GM19463 (cell line): ENCODE measurements around the gene BTBD2.

Source experiments
- ATAC-seq: cut with Tn5 transposase; IDR thresholded peaks from one replicate; pipeline ENCODE4 v1.9.1; 2021; ENCODE audit warnings: mild to moderate bottlenecking, moderate library complexity; ENCODE audit not compliant: unreplicated experiment

The BTBD2 gene

DNA sequence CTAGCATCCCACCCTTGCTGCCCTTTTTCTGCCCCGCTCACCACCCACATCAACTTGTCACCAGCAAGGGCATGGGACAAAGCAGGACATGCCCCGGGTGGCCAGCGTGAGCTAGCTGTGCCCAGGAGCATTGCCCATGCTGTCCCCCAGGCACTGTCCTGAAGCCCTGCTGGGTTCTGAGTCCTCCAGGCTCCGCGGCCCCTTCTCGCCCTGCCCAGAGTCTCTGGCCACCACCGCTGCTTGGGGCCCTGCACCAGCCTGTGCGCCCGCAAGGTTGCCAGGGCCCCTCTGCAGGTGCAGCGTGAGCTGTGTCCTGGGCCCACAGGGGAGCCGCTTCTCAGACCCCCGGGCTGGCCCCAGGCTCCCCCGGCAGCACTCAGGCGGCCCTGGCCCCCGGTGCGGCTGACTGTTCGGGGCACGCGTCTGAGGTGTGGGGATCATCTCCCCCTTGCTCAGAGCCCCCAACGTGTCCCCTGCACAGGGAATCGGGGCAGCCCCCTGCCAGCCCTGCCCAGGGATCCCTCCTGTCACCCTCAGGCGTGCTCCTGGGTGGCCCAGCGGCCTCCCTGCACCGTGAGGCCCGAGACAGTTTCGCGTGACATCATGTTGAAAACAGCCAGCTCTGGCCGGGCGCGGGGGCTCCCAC lies 70.5 kb downstream of the BTBD2 start:
- no peak for ATAC-seq

DNA sequence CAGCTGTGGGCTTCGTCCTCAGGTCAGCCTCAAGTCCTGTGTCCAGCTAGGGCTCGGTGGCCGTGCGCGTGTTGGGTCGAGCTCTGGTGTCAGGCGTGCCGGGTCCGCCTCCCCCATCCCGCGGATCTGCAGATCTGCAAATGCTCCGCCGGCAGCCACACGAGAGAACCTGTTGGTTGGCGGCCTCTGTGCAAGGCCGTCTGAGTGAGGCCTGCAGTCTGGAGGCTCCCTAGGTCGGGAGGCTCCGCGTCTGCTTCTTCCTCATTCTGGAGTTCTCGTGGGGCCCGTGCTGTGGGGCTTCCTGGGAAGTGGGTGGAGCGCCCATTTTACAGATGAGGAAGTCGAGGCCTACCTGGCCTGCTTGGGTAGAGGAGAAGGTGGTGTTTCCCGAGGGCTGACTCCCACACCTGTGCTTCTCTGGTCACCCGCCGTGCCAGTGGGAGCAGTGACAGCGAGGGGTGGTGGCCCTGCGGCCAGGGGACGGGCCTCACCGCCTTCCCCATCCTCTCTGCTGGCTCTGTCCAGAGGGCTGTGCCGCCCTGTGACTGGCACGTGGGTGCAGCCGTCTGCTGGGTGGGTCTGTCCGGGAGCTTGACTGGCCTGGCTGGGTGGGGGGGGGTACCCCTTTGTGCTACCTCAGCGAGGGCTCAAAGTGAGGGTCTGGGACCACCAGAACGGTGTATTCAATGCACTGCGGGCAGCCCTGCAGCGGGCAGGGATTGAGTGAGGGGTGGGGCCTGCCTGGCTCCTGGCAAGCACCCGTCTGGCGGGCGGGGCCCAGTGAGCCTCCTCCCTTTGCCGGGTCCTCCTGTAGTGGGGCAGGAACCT lies 71.2 kb downstream of the BTBD2 start:
- ATAC-seq = no peak

DNA sequence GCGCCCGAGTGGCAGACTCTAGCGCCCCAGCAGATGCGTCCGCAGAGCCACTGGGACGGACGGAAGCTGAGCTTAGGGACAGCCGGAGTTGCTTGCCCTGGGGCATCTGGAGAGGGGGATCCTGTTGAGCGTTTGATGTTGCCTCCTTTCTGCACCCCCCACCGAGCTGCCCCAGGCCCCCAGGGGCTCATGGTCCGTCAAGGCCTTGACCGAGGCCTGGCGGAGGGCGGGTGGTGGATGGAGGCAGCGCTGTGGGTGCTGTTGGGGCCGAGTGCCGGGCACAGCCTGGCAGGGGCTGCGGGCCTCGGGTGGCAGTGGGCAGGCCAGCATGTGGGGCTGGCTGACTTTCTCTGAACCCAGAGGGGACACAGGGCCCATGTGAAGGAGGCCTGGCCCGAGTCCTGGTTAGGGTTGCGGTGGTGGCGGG lies 71.8 kb downstream of the BTBD2 start:
- ATAC-seq = no peak

DNA sequence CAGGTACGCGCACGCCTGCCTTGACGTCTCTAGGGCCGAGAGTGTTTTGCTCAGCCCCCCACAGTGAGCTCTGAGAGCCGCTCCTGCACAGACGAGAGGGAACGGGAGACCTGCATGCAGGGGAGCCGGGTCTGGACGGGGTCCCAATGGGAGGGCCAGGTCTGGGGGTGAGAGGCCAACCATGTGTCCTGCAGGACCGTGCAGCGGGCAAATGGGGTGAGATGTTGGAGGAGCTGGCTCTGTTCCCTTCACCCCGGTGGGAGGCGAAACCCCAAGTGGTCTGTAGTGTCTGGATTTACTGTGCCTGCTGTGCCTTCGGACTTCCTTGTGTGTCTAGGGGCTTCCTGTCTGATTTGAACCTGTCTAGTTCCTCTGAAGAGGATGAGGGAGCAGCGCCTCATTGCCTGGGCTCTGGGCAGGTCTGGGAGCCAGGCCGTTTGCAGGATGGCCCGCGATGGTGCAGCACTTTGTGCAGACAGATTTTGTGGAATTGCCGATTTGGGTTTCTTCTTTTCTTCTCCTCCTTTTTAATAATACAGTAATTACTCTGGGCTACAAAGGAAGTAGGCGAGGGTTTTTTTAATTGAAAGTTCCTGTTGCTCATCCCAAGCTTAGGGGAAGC lies 72.5 kb downstream of the BTBD2 start:
- ATAC-seq = no peak

DNA sequence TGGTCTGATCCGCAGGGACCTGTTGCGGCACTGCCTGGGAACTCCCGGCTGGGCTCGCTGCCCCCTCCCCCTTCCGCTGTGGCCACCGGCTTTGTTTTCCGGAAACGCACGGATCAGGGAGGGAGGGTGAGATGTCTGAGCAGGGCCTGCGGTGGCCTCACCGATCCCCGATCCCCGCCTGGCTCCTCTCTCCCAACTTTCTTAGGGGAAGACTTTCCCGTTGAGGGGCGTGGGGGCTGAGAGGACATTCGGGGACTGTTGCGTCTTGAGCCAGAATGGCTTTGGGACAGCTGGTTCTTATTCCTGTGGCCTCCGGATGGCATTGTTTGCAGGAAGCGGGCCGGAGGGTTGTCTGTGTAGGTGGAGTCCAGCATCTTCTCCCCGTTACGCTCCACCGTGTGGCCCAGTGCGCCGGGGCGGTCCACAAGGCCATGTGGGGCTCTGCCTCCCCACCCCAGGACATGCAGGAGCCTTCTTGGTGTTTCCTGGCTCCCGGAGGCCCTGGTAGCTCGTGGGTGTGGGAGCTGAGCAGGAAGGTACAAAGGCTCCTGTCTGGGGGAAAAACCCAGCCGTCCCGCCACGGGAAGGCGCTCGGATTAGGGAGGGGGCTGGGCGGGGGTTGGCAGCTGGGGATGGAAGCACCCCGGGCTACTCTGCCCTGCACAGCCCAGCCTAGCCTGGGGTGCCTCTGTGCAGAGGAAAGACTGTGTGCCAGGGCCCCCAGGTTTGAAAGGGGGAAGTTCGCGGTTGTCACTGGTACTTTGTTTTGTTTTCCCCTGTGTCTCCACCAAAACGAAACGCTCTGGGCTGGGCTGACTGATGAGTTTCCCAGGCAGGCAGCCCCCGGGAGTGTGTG lies 73.2 kb downstream of the BTBD2 start:
- ATAC-seq = no peak

DNA sequence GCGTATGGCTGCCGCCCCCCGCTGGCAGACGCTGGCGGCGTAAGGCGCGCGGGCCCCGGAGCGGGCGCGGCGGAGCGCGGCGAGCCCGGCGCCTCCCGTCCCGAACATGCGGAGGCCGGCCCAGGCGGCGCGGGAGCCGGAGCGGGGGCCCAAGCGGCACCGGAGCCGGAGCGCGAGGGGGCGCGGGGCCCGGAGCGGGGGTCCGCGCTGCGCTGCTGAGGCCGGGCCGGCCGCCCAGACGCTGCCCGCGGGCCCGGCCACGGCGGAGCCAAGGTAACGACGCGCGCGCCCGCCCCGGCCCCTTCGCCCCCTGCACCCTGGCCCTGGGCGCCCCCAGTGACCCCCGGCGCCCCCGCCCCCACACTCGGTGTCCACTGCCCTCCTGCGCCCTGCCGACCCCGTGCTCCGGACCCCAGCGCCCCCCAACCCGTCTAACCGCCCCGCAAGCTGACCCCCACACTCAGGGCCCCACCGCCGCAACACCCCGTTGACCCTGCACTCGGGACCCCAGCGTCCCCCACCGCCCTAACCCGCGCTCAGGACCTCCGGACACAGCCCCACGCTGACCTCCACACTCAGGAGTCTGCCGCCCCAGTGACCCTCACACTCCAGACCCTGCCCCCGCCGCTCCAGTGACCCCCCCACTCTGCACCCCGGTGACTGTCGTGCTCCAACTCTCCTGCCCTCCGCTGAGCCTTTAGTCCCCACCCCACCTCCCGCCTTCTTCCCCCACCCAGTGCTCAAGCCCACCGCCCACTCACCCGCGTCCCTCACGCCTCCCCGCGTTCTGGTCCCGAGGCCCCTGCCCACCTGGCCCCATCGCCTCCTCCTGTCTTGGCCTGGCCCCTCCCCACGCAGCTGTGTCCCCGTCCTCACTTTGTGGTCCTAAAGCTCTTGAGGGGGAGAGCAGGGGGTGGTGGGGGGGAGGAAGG lies 74.1 kb downstream of the BTBD2 start, which contains the start of gene CSNK1G2:
CSNK1G2 (plus strand) TSS at position 27 of the 932 bp plus-strand sequence. CDS start 28,601 bp downstream, outside the sequence.
- ATAC-seq = no peak

DNA sequence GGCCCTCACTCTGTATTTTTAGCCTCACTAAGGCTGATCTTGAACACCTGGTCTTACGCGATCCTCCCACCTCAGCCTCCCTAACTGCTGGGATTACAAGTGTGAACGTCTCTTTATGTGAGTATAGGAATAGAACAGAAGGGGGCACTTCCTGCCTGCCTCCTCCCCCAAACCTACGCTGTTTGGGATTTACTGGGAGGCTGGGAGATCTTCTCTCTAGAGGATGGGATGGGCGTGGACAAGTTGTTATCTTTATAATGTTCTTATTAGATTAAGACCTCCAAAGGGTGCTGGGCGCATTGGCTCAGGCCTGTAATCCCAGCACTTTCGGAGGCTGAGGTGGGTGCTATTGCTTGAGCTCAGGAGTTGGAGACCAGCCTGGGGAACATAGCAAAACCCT lies 77.4 kb downstream of the BTBD2 start:
- no peak for ATAC-seq

DNA sequence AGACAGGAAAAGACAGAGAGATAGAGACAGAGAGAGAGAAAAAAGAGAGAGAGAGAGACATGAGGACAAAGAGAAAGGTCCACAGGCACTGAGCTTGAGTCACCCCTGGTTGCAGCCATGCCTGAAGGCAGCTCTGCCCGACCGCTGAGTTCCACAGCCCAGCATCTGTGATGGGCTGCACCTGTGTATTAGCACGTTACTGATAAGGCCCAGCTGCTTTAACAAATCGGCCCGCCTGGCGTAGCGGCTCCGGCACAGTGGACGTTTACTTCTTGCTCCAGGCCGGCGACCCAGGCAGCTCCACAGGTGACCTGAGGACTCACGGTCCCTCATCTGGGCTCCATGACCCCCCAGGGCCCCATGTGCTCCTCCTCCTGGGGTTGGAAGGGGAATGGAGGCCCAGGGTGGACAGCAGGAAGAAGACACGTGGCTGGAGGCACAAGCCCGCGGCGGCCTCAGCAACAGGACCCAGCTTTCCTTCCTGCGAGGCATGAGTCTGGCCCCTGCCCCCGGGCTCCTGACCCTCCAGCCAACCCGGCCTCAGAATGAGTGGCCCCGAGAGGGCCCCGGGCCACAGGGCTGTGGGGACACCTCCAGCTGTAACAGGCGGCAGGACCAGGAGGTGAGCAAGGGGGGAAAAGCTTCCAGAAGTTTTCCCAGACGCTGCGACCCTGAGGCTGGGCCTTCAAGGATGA lies 78.5 kb downstream of the BTBD2 start:
- no peak for ATAC-seq

DNA sequence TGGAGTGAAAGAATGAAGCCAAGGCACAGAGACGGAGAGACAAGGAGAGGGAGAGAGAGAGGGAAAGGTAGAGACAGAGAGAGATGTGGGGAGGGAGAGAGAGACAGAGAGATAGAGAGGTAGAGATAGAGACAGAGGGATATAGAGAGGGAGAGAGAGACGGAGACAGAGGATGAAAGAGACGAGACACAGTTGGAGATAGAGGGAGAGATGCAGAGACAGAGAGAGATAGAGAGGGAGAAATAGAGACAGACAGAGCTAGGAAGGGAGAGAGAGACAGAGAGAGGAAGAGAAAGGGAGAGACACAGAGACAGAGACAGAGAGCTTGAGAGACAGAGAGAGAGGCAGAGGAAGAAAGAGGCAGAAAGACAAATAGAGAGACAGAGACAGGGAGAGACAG lies 79.1 kb downstream of the BTBD2 start:
- ATAC-seq = no peak

DNA sequence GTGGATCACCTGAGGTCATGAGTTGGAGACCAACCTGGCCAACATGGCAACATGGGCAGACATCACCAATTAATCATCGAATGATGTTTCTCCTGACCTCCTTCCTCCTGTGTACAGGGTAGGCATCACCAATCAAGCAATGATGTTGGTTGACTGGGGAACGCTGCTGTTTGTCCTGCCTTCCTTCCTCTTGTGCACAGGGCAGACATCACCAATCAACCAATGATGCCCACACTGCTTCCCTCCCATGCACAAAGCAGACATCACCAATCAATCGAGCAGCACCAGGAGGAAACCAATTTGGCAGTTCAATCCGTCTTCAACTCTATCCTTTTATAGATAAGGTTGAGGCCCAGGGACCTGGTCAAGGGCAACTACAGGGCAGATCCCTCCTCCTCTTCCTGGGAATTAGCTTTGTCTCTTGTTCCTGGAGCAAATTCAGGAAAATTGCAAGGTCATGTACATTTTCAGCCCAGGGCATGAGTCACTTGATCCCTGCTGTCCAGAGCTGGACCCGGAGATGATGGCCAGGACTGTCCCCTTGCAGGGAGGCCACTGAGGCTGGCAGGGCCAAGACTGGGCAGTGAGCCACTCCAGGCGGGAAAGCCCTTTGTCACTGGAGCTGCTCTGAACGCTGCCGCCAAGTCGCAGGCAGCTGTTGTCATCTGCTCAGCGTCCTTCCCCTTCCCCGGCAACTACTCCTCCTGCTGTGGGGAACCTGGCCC lies 79.9 kb downstream of the BTBD2 start:
- no peak for ATAC-seq
